ENCODE results near the gene ELAVL4.

- no peak for TF ChIP-seq CTCF (IDR thresholded peaks at IDR 0.05)
- no peak for TF ChIP-seq POLR2A (IDR thresholded peaks at IDR 0.05)
Measured at GRCh38 chr1:50237056-50237455, 128.3 kb downstream of the ELAVL4 start.

All from lower leg skin (tissue), 3 donors.